ENCODE measurements around the gene METTL13.

GRCh38 chr1:171794085-171794484, 12.6 kb downstream of the METTL13 start:
- no peak for TF ChIP-seq EZH2 (IDR thresholded peaks at IDR 0.05; ENCODE audit: low read depth, low read length, severe bottlenecking)
- TF ChIP-seq TBP (IDR thresholded peaks at IDR 0.05; ENCODE audit: low read depth, low read length) = no peak
- no peak for TF ChIP-seq MAFK (IDR thresholded peaks at IDR 0.05; ENCODE audit: low read depth, low read length)
- no peak for TF ChIP-seq POLR2A (IDR thresholded peaks at IDR 0.05; ENCODE audit: control extremely low read depth in 1 of 2, low read depth in 2 of 2, low read length in 2 of 2)
- TF ChIP-seq POLR2AphosphoS5 (IDR thresholded peaks at IDR 0.05; ENCODE audit: low read depth, low read length) = no peak
- no peak for TF ChIP-seq BACH1 (IDR thresholded peaks at IDR 0.05; ENCODE audit: low read length)
- no peak for TF ChIP-seq EP300 (IDR thresholded peaks at IDR 0.05; ENCODE audit: borderline replicate concordance in 1 of 2, low read depth in 2 of 2, low read length in 2 of 2)
- no peak for TF ChIP-seq JUND (IDR thresholded peaks at IDR 0.05; ENCODE audit: low read length)
- TF ChIP-seq CHD2 (IDR thresholded peaks at IDR 0.05; ENCODE audit: low read length) = no peak
- no peak for TF ChIP-seq ZNF274 (IDR thresholded peaks at IDR 0.05; ENCODE audit: borderline replicate concordance, extremely low read depth, low read length)
